HepG2 (cell line): Measurements from ENCODE around the gene KLHDC8B. TPM values are rescaled to one million over a fixed set of nuclear protein-coding genes. Genes with fewer than 3 reads are reported as not detected.

Experiments used
- CEBPZ ChIP-seq: IDR thresholded peaks from 2 replicates; pipeline ENCODE4 v1.6.1; 2012; ENCODE audit warnings: low read length, improper control_type of control experiment
- CHD2 ChIP-seq: IDR thresholded peaks from 2 replicates; pipeline ENCODE4 v1.6.1; 2011; ENCODE audit warnings: low read depth, low read length, improper control_type of control experiment
- ELF1 ChIP-seq: sonication (generic); formaldehyde crosslinking; IDR thresholded peaks from 2 replicates; pipeline ENCODE4 v1.4.0; 2020; ENCODE audit warnings: missing genetic modification reagents
- HNF1B ChIP-seq: sonication (generic); formaldehyde crosslinking; IDR thresholded peaks from 2 replicates; pipeline ENCODE4 v1.5.1; 2020; ENCODE audit warnings: mild to moderate bottlenecking, moderate library complexity, missing genetic modification reagents
- HNF4A ChIP-seq: sonication (generic); formaldehyde crosslinking; IDR thresholded peaks from 2 replicates; pipeline ENCODE4 v1.4.0; 2020; ENCODE audit warnings: missing genetic modification reagents
- IKZF5 ChIP-seq: IDR thresholded peaks from 2 replicates; pipeline ENCODE4 v1.6.1; 2018; ENCODE audit warnings: missing genetic modification reagents, mild to moderate bottlenecking, missing compliant biosample characterization
- KDM1A ChIP-seq: IDR thresholded peaks from 2 replicates; pipeline ENCODE4 v1.6.1; 2016; ENCODE audit warnings: missing compliant biosample characterization
- NCOA1 ChIP-seq: sonication (generic); formaldehyde crosslinking; IDR thresholded peaks from 2 replicates; pipeline ENCODE4 v1.9.0; 2021; ENCODE audit warnings: missing genetic modification reagents
- NFKBIZ ChIP-seq: IDR thresholded peaks from 2 replicates; pipeline ENCODE4 v1.6.1; 2018; ENCODE audit warnings: missing genetic modification reagents, missing compliant biosample characterization
- PAX8 ChIP-seq: sonication (generic); formaldehyde crosslinking; IDR thresholded peaks from 2 replicates; pipeline ENCODE4 v1.8.0; 2022; ENCODE audit warnings: mild to moderate bottlenecking, missing genetic modification reagents, borderline replicate concordance
- PCBP1 ChIP-seq: fragments of 200-400 bp; formaldehyde crosslinking; IDR thresholded peaks from 2 replicates; pipeline ENCODE4 v1.6.1; 2017; ENCODE audit warnings: mild to moderate bottlenecking, low read depth, low read length, borderline replicate concordance
- SALL2 ChIP-seq: sonication (generic); formaldehyde crosslinking; IDR thresholded peaks from 2 replicates; pipeline ENCODE4 v1.8.1; 2023; ENCODE audit warnings: mild to moderate bottlenecking, missing genetic modification reagents, inconsistent platforms
- TMF1 ChIP-seq: sonication (generic); formaldehyde crosslinking; IDR thresholded peaks from 2 replicates; pipeline ENCODE4 v1.8.1; 2022; ENCODE audit warnings: low read depth, missing genetic modification reagents
- ZMAT5 ChIP-seq: sonication (generic); formaldehyde crosslinking; IDR thresholded peaks from 2 replicates; pipeline ENCODE4 v1.5.0; 2020; ENCODE audit warnings: mild to moderate bottlenecking, low read depth, missing genetic modification reagents, borderline replicate concordance
- ZNF329 ChIP-seq: sonication (generic); formaldehyde crosslinking; IDR thresholded peaks from 2 replicates; pipeline ENCODE4 v1.9.0; 2021; ENCODE audit warnings: low read depth, mild to moderate bottlenecking, missing genetic modification reagents
- ZNF543 ChIP-seq: sonication (generic); formaldehyde crosslinking; IDR thresholded peaks from 2 replicates; pipeline ENCODE4 v1.4.0; 2020; ENCODE audit warnings: mild to moderate bottlenecking, missing genetic modification reagents
- polyA plus RNA-seq, 8 experiments: library from polyadenylated mRNA; depleted of rRNA in 3 of 8; stranded (reverse) in 7 of 8; unstranded in 1 of 8; fragments of >200 nt; fragmentation: Illumina TruSeq in 4 of 8; extraction: Trizol in 4 of 8; gene quantifications; 2 replicates each; pipeline versions ENCODE4 v1.2.1 to v1.2.3, GENCODE V29; 2011 to 2016; ENCODE audit warnings: low read depth in 4 of 8, missing spikeins in 1 of 8, mixed read lengths in 1 of 8; ENCODE audit not compliant: insufficient read depth in 1 of 8
- total RNA-seq, 5 experiments: library from RNA; depleted of rRNA; stranded (reverse); fragments of >200 nt; fragmentation: Illumina TruSeq; extraction: Trizol; gene quantifications; 2 replicates each; pipeline ENCODE4 v1.2.3, GENCODE V29; 2016; ENCODE audit warnings: low read depth in 1 of 5
- TF ChIP-seq, protein P1 (sequence below): sonication (generic); formaldehyde crosslinking; IDR thresholded peaks from 2 replicates; pipeline ENCODE4 v1.8.1; 2023; ENCODE audit warnings: missing genetic modification reagents, inconsistent platforms, borderline replicate concordance
- TF ChIP-seq, protein P2 (sequence below): sonication (generic); formaldehyde crosslinking; IDR thresholded peaks from 2 replicates; pipeline ENCODE4 v1.5.0; 2020; ENCODE audit warnings: missing genetic modification reagents, mild to moderate bottlenecking, borderline replicate concordance
- TF ChIP-seq, protein P3 (sequence below): IDR thresholded peaks from 2 replicates; pipeline ENCODE4 v1.6.1; 2016; ENCODE audit warnings: missing compliant biosample characterization, missing genetic modification reagents, borderline replicate concordance

KLHDC8B gene
- total and polyA plus RNA-seq, 2 of the 13 experiments (the other 11 are each of a cell fraction or from before 2014, with no cell fraction given), result 17.2 to 17.8 TPM

DNA sequence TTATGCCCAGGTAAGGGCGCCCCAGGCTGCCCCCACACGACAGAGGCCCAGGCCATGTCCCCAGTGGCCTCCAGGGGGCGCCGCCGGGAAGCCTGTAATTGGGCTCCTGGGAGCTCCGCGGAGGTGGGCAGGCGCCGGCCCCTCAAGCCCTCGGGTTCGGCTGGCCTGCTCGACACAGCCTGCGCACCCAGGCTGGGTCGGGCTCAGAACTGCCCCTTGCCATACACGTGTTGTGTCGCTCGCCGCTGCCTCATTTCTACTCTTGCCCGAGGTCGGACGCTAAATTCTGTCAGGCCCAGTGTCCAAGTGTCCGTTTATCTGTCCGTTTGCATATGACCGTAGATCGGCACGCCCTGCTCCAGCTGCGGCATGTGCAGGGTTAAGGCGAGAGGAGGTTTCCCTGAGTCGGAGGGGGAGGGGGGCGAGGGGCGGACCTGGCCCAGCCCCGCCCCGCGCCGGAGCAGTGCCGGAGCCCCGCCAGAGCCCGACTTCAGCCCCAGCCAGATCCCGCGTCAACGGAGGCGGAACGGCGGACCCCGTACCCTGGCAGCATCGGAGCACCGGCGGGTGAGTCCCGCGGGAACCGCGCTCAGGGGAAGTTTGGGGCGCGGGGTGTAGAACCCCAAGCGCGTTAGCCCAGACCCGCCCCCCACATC is at the start of gene KLHDC8B (continued):
- TF ChIP-seq ZMAT5 (CRISPR knock-in tag) (no peak), NCOA1 (CRISPR knock-in tag) (no peak), HNF1B (CRISPR knock-in tag) (peak; percentile 72), IKZF5 (CRISPR knock-in tag) (no peak), NFKBIZ (CRISPR knock-in tag) (no peak; the same call in 1 of the 2 replicates), ZNF543 (CRISPR knock-in tag) (peak; percentile 58; the same call in 1 of the 2 replicates), ZNF329 (0 out of 2 replicates have a peak, but pooled peaks have one; percentile 82), TMF1 (CRISPR knock-in tag) (no peak), KDM1A (CRISPR knock-in tag) (no peak), HNF4A (CRISPR knock-in tag) (no peak), PCBP1 (no peak), CHD2 (peak; percentile 44; the same call in 1 of the 2 replicates), ELF1 (CRISPR knock-in tag) (0 out of 2 replicates have a peak, but pooled peaks have one; percentile 4), CEBPZ (no peak), PAX8 (CRISPR knock-in tag) (0 out of 2 replicates have a peak, but pooled peaks have one; percentile 43), SALL2 (CRISPR knock-in tag) (peak; percentile 82; the same call in 1 of the 2 replicates)
- TF ChIP-seq, protein P1, sequence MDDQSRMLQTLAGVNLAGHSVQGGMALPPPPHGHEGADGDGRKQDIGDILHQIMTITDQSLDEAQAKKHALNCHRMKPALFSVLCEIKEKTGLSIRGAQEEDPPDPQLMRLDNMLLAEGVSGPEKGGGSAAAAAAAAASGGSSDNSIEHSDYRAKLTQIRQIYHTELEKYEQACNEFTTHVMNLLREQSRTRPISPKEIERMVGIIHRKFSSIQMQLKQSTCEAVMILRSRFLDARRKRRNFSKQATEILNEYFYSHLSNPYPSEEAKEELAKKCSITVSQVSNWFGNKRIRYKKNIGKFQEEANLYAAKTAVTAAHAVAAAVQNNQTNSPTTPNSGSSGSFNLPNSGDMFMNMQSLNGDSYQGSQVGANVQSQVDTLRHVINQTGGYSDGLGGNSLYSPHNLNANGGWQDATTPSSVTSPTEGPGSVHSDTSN (CRISPR knock-in tag), result no peak
- TF ChIP-seq, protein P2, sequence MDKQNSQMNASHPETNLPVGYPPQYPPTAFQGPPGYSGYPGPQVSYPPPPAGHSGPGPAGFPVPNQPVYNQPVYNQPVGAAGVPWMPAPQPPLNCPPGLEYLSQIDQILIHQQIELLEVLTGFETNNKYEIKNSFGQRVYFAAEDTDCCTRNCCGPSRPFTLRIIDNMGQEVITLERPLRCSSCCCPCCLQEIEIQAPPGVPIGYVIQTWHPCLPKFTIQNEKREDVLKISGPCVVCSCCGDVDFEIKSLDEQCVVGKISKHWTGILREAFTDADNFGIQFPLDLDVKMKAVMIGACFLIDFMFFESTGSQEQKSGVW (CRISPR knock-in tag), result no peak
- TF ChIP-seq, protein P3, sequence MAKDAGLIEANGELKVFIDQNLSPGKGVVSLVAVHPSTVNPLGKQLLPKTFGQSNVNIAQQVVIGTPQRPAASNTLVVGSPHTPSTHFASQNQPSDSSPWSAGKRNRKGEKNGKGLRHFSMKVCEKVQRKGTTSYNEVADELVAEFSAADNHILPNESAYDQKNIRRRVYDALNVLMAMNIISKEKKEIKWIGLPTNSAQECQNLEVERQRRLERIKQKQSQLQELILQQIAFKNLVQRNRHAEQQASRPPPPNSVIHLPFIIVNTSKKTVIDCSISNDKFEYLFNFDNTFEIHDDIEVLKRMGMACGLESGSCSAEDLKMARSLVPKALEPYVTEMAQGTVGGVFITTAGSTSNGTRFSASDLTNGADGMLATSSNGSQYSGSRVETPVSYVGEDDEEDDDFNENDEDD (CRISPR knock-in tag), result no peak; the same call in 1 of the 2 replicates
